GM18526 (cell line): Measurements from ENCODE around the gene KIAA0513.

Experiments used
- POLR2A ChIP-seq: IDR thresholded peaks from 3 replicates; pipeline ENCODE4 v1.6.1; 2011; ENCODE audit not compliant: insufficient read length; ENCODE audit errors: extremely low read depth

KIAA0513 gene

DNA sequence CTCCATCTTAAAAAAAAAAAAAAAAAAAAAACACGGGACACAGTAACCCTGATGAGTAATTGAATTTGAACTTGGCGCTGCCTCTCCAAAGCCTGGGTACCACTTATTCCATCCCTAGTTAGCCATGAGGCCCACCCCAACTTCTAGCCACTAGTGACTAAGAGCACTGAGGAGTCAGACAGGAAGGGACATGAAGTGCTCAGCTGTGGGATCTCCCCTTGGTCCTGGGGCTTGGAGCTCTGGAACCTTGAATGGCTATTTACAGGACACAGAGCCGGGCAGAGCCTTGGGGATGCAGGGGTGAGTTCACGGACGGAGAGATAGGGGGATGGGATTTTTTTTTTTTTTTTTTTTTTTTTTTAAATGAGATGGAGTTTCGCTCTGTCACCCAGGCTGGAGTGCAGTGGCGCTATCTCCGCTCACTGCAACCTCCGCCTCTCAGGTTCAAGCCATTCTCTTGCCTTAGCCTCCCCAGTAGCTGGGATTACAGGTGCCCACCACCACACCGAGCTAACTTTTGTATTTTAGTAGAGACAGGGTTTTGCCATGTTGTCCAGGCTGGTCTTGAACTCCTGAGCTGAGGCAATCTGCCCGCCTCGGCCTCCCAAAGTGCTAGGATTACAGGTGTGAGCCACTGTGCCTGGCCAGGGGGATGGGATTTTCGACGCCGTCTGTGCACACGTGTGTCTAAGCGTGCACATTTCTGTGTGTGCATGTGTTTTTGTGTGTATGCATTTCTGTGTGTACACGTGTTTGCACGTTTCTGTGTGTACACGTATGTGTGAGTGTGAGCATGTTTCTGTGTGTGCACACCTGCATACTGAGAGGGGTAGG, 105.1 kb downstream of the KIAA0513 start:
- no peak for TF ChIP-seq POLR2A

DNA sequence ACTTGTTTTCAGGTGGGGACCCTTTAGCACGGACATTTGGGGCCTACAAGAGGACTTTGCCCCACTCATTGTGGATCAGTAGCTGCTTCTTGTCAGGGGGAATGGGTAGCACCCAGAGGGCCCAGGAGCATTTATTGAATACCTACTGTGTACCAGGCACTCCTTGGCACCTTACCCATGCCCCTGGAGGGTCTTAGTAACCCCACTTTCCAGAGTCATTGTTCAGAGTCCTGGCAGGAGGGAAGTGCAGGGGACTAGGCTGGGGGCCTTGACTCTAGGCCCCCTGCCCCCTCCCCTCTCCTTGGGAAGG, 105.7 kb downstream of the KIAA0513 start:
- no peak for TF ChIP-seq POLR2A

DNA sequence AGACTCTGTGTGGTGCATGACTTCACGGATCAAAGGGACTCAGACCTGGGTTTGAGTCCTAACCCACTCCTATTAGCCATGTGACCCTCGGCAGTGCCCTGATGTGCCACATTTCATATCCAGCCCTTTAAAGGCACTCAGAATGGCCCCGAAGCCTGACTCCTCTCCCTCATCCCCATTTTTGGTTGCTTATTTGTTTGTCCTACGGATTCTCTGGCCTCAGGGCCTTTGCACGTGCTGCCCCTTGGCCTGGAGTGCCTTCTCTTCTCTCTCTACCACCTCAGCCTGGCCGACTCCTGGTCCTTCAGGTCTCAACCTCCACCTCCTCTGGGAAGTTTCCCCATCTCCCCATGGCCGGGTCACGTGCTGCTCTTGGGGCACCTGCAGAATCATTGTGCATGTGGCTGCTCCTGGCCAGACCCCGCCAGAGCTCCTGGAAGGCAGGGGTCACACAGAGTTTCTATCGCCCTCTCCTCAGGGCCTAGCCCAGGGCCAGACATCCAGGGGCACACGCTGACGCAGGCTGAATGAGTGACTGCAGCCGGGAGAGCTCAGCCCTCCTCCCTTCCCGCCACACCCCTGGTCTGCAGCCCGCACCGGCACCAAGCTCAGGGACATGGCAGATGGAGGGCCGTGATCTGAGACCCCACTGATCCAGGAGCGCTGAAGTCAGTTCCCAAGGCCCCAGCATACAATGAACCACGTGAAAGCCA, 106.6 kb downstream of the KIAA0513 start:
- TF ChIP-seq POLR2A: no peak

DNA sequence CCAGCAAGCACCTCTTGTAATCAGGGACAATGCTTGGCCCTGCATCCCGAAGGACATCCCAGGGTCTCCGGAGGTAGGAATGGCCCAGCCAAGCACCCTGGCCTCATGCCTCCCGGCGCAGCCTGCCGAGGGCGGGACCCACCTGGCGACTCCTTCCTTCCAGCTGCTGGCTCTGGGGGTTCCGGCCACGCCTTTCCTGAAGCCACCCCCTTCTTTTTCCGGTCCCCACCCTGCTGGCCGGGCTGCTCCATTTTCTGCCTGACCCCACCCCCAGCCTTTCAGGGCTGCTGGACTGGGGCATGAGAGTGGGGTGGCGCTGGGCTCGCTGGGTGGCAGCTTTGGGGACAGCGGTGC, 107.2 kb downstream of the KIAA0513 start:
- no peak for TF ChIP-seq POLR2A

DNA sequence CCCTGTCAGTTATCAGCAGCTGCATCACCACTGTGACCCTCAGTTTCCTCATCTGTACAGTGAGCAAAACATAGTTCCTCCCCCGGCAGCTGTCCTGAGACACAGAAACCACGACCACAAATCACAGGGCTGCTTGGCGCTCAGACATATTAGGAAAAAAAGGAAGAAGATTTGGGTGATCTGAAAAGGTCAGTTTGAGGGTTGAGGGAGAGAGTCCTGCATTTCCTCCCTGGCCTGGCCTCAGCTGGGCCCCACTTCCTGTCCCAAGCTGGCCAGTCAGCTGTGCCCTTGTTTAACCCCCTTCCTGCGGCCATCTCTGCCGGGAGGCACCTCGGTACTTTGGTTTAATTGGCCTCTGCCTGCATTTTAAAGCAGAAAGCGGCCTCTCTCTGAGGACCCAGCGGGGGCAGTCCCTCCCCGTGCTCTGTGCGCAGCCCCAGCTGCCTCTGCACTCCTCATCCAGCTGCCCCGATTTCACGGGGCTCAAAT, 108.7 kb downstream of the KIAA0513 start:
- TF ChIP-seq POLR2A: no peak

DNA sequence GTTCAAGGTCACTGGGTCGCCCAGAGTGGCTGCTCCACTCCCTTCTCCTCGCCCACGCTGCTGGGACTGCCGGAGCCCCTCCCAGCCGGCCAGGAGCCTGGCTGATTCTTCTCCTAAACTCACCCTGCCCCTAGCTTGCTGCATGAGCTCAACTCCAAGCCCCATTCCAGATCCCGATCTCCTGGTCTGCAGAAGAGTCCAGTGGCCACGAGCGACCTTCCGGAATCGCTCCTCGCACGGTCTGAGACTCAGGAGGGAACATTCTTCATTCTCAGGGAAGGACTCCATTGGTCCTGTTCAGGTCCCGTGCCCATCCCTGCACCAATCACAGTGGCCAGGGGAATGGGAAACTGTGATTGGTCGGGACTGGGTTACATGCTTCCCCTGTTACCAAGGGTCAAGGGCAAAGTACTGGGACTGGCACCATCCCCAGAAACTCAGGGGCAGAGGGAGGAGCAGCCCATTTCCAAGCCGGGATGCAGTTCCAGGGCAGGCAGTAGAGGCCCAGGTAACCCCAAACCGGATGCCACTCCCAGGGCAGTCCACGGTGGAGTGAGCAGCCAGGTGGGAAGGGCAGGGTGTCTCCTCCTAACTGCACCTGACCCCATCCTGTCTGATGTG, 109.2 kb downstream of the KIAA0513 start:
- no peak for TF ChIP-seq POLR2A

DNA sequence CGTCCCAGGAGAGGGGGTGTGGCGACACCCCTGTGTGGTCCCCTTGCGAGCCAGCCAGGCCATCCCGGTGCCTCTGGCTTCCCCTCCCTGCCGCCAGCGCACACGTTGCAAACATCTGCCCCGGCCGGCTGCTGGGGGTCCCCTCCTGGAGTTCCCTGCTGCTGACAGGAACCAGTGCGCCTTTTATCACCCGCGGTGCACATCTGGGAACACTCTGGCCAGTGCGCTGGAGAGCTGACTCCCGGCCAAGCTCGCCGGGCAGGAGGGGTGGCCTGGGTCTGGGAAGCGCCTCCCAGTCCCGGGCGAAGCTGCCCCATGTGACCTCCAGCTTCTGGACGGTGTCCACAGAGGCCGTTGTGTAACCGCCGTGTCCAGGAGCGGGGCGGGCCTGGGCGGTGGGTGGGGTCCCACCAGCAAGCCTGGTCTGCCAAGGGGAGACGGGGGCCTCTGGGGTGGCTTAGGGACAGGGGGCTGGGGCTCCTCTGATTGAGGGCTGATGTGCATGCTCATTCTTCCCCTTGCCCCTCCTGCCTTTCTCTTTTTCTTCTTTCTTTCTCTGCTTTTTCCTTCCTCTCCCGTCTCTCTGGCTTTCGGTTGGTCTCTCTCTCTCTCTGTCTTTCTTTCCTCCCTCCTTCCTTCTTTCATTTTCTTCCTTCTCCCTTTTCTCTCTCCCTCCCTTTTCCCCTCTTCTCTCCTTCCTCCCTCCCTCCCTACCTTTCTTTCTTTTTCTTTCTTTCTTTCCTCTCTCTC, 109.9 kb downstream of the KIAA0513 start:
- no peak for TF ChIP-seq POLR2A

DNA sequence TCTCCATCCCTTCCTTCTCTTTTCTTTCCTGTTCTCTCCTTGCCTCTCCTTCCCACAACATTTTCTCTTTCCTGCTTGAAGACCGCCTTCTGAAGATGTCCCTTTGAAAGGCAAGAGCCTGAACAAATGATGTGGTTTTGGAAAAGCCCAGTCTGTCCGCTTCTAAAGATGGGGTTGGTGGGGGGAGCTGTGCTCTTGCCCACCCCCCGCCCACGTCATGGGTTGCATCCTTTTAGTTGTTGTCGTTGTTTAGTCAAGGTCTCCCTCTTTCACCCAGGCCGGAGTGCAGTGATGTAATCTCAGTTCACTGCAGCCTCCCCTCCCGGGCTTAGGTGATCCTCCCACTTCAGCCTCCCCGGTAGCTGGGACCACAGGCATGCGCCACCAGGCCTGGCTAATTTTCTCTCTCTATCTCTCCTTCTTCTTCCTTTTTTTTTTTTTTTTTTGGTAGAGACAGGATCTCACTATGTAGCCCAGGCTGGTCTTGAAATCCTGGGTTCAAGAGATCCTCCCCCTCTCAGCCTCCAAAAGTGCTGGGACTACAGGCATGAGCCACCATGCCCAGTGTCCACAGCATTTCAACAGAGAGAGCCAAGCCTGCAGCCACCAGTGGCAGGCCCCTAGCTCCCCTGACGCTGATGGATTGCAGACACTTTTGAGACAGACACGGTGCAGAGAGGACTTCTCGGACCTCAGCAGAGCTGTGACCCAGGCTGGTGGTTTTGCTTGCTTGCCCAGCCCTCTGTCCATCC, 110.7 kb downstream of the KIAA0513 start:
- no peak for TF ChIP-seq POLR2A

DNA sequence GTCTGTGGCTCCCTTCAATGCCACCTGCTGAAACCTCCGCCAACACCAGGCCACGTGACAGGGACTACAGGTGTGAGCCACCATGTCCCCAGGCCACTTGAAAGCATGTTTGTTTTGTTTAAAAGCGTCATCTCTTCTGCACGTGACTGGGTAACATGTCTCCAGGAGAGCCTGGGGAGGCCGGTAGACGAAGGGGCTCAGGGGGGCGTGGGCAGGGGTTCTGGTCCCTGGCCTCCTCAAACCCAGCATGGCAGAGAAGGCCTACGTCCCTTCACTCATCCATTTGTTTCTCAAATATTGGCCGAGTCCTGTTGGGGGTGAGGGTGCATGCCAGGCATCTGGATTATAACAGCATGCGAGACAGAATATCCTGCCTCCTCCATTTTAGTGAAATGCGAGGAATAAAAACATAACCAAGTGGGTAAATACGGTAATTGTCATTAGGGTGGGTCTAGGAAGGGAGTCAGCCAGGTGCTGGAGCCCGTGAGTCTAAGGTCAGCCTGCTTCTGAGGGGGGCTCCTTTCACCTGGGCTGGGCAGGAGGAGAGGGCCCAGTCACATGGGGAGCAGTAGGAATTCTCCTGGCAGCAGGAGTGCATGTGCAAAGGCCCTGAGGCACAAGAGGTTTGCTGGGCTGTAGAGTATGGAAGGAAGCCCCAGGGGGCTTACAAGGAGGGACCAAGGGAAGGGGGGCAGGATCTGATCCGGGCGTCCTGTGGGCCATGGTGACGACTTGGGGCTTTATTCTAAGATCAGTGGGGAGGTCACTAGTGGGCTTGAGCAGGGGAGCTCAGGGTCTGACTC, 111.4 kb downstream of the KIAA0513 start:
- no peak for TF ChIP-seq POLR2A

DNA sequence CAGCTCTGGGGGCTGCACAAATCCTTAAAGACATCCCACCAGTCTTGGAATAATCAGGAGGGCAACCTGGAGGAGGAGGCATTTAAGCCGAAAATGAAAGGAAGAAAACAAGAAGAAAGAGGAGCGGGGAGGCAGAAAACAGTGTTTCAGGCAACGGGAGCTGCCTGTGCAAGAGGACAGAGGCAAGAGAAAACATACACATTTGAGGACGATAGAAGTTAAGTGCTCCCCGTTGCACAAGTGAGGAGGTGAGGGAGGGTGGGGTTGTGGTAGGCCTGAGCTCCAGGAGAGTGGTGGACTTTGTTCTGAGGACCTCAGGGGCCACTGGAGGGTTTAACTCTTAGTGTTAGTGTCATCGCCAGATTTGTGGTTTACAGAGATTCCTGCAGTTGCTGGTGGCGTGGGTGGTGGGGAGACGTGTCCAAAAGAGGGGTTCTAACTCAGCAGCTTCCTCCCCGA, 112.3 kb downstream of the KIAA0513 start:
- TF ChIP-seq POLR2A: no peak

DNA sequence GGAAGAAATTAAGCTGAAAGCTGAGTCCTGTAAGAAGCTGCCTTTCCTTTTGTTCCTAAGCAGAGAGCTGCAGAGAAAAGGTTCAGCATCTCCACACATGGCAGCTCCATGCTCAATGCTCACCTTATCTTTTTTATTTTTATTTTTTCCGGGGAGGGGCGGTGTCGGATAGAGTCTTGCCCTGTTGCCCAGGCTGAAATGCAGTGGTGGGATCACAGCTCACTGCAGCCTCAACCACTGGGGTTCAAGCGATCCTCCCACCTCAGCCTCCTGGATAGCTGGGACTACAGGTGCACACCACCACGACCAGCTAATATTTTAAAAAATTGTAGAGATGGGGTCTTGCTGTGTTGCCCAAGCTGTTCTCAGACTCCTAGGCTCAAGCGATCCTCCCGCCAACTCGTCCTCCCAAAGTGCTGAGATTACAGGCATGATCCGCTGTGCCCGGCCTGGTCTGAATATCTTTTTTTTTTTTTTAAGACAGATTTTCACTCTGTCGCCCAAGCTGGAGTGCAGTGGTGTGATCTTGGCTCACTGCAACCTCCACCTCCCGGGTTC, 112.9 kb downstream of the KIAA0513 start:
- TF ChIP-seq POLR2A: no peak

DNA sequence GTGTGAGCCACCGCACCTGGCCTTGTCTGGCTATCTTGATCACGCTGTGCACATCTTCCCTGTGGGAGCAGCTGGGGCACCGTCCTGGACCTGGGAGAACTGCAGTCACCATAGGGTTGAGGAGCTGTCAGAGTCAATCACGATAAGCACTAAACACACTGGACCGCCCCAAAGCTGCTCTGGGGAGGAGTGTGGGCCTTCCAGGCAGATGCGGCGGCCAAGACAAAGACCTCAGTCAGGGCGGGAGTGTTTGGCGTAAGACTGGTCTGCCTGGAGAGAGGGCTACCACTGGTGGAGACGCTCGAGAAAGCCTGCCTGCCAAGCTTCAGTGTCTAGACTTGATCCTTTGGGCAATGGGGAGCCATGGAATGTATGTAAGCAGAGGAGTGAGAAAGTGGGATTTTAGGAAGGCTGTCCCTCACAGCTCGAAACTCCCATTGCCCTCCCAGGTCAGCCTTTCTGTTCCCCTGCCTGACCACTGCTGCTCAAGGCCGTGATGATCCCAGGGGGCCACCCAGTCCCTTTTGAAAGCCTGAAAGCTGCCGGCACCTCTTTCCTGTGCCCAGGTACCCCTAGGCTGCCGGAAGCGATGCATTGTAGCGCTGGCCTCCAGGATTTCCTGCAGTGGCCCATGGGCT, 114.0 kb downstream of the KIAA0513 start:
- TF ChIP-seq POLR2A: no peak

DNA sequence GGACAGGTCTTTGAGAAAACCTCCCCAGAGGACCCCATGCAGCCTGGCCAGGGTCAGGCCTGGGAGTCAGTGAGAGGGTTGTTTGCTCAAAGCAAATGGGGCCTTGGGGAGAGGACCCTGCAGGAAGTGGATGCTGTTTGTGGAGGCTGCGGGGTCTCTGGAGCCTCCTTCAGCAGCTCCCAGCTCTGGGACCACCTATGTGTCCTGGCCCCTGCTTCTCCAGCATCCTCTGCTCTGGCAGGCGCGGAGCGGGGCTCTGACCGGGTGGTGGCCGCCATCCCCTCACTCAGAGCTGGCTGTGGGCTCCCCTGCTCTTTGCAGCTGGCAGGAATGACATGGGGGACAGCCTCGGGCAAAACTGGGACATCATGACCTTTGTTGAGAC, 114.5 kb downstream of the KIAA0513 start:
- TF ChIP-seq POLR2A: no peak
